ENCODE data around the gene PTPRM. TPM values are rescaled to one million over a fixed set of nuclear protein-coding genes. Genes with fewer than 3 reads are reported as not detected.

Gene PTPRM
- total RNA-seq, 1 donor, result 64.2 TPM

DNA sequence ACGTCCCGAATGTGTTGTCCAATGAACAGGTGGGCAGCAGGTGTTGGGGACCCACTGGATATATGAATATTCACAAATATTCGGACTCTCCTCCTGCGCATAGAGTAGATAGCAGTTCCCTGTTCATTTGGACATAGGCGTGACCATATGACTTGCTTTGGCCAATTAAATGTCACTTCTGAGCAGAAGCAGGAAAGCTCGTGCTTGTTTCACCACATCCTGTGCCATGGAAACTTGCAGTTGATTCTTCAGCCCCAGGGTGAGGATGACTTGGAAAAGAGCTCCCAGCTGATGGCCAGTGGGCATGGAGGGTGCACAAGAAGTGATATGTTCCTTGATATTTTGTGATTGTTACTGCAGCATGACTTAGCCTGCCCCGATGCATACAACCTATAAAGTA lies 52.6 kb downstream of the PTPRM start:
- H3K4me3 ChIP-seq (ENCODE audit: low read depth, low read length), result no peak overlapping the region
- TF ChIP-seq, protein P1, sequence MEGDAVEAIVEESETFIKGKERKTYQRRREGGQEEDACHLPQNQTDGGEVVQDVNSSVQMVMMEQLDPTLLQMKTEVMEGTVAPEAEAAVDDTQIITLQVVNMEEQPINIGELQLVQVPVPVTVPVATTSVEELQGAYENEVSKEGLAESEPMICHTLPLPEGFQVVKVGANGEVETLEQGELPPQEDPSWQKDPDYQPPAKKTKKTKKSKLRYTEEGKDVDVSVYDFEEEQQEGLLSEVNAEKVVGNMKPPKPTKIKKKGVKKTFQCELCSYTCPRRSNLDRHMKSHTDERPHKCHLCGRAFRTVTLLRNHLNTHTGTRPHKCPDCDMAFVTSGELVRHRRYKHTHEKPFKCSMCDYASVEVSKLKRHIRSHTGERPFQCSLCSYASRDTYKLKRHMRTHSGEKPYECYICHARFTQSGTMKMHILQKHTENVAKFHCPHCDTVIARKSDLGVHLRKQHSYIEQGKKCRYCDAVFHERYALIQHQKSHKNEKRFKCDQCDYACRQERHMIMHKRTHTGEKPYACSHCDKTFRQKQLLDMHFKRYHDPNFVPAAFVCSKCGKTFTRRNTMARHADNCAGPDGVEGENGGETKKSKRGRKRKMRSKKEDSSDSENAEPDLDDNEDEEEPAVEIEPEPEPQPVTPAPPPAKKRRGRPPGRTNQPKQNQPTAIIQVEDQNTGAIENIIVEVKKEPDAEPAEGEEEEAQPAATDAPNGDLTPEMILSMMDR (IDR thresholded peaks at IDR 0.05; ENCODE audit: insufficient read depth, low read length), result no peak
- peak; percentile 26 for DNase-seq (ENCODE audit: low read depth)

DNA sequence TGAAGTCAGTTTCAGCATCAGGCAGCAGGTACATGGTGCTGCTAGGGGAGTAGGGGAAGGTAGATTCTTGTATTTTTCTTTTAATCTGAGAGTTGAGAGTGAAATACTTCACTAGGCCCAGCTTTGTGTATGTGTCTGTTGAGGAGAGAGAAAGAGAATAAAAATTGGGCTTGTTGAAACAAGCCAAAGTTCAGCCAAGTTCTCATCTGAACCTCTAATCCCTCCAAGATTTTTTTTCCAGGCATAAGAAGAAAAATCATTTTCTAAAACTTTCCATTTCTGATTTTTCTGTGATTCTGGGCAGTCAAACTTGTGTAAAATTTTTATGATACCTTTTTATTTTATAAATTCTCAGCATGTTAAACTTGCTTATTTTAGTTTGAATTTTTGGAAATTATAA lies 55.6 kb downstream of the PTPRM start:
- DNase-seq (ENCODE audit: low read depth), result no peak
- H3K4me3 ChIP-seq (ENCODE audit: low read depth, low read length), result no peak overlapping the region
- TF ChIP-seq, protein P1 (IDR thresholded peaks at IDR 0.05; ENCODE audit: insufficient read depth, low read length), result no peak

DNA sequence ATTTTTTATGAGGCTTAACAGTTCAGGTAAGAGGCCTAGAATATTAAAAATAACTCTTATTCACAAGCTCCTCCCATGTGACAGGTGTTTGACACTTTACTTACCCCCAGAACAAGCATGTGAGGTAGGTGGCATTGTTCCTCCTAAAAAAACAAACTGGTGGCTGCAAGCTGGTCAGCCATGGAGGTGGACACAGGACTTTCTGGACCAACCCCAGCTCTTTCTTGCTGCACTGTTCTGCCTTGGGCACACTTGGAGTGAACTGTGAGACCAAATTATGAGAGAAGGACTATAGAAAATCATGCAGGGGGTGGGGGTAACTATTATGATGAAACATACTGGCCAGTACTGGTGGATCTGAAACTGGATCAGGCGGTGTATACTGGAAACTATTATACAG lies 56.6 kb downstream of the PTPRM start:
- DNase-seq (ENCODE audit: low read depth), result no peak
- TF ChIP-seq, protein P1 (IDR thresholded peaks at IDR 0.05; ENCODE audit: insufficient read depth, low read length), result no peak
- no peak overlapping the region for H3K4me3 ChIP-seq (ENCODE audit: low read depth, low read length)

DNA sequence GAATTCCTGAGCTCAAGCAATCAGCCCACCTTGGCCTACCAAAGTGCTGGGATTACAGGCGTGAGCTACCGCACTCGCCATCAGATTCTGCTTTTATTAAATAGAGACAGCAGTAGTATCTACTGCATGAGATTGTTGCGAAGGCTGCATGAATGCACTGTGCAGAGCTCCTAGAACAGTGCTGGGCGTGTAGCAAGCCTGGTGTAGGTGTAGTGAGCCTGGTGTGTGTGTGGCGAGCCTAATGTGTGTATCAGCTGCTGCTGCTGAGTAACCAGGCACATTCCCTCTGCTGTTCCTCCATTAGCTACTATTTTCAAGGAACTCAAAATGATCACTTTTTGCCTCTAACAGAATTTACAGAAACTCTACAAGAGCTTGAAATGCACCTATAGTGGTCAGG lies 57.6 kb downstream of the PTPRM start:
- TF ChIP-seq, protein P1 (IDR thresholded peaks at IDR 0.05; ENCODE audit: insufficient read depth, low read length), result no peak
- no peak overlapping the region for H3K4me3 ChIP-seq (ENCODE audit: low read depth, low read length)

DNA sequence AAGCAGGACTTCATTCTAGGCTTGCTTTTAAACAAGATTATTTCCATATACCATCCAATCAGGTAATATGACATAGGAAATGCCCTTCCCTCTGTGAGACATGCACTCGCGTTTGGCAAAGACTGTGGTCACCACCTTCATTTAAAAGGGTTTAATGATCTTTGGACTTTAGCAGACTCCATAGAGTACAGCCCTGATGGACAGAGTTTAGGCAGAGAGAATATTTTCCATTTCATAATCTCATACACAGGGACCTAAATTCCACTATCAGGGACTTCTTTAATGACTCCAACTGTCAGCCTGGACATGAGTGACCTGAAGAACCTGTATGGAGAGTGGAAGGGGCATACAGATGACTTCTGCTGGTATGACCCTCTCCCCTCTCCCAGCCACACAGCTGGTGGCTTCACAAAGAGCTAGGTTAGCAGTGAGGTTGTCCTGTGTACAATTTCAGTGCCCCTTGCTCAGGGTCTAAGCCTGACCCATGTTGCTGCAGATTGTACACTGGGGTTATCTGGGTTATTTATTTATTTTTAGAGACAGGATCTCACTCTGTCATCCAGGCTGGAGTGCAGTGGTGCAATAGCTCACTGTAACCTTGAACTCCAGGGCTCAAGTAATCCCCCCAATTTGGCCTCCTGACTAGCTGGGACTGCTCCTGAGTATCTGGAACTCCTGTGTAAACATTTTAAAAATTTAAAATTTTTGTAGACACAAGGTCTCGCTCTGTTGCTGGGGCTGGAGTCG lies 59.2 kb downstream of the PTPRM start:
- DNase-seq (ENCODE audit: low read depth), result no peak
- TF ChIP-seq, protein P1 (IDR thresholded peaks at IDR 0.05; ENCODE audit: insufficient read depth, low read length), result no peak

More for the DNA sequence above, 57.6 kb downstream of the PTPRM start:
- DNase-seq (ENCODE audit: low read depth), result no peak

DNA sequence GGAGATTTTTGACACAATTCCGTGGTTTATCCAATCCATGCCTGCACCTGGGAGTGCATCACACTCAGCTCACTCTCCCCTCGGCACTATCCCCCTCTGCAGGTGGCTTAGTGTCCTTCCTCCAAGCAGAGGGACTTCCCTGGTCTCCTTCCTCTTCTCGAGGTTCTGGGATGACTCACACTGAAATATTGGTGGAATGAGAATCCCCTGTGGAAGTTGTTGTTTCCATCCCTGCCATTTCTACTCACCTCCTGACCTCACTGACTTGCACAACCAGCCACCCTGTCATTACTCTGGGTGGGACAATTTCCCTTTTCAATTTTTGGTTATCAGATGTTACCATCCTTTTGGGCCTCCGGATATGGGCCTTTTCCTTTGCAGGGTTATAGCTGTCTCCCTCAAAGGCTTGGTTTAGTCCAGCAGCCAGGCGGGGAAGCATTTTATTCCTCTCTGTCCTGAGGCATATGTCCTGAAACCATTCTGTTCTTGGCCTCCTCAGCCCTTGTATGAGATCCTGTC lies 59.9 kb downstream of the PTPRM start:
- no peak overlapping the region for H3K4me3 ChIP-seq (ENCODE audit: low read depth, low read length)
- TF ChIP-seq, protein P1 (IDR thresholded peaks at IDR 0.05; ENCODE audit: insufficient read depth, low read length), result peak; percentile 8
- DNase-seq (ENCODE audit: low read depth), result peak; percentile 55

More for the DNA sequence above, 59.2 kb downstream of the PTPRM start:
- H3K4me3 ChIP-seq (ENCODE audit: low read depth, low read length), result no peak overlapping the region

Data from fibroblast of the aortic adventitia (primary cell).